ENCODE measurements around the gene ARF1.

DNA sequence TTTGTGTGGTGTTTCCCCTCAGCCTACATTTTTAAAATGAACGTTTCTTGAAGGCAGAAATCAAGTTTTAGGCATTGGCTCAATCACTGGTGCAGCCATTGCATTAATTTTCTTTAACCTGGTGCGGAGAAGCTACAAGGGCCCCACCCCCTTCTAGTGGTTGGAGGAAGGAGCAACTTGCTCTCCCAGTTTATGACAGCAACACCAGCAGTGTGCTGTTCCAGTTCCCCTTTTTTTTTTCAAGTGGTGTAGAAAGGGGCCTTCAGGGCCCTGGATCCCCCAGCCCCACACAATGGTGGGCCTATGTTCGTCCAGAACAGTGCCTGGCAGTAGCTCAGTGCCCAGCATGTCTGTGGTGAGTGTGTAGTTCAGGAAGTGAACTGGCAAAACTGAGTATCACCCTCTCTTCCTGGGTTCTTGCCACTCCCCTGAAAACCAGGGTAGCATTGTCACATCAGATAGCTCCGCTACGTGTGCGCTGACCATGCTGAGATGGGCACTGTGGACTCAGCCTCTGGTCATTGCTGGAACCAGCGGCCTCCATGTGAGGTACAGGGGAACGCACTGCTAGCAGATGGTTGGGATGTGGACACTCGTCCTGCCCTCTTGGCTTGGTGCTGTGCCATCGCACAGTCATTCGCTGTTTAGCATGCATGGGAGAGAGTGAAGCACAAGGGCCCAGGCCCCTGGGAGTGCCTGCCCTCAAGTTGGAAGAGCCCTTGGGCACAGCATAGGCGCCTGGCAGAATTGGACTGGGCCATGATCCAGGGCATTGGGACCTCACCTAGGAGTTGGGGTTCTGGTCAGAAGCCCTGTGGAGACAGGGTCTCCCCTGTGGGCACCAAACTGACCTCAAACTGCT, 7.2 kb downstream of the ARF1 start:
- no peak for TF ChIP-seq EZH2 (IDR thresholded peaks at IDR 0.05; ENCODE audit: borderline replicate concordance, insufficient read depth, low read depth, low read length, poor library complexity, severe bottlenecking)
- TF ChIP-seq, protein P1, sequence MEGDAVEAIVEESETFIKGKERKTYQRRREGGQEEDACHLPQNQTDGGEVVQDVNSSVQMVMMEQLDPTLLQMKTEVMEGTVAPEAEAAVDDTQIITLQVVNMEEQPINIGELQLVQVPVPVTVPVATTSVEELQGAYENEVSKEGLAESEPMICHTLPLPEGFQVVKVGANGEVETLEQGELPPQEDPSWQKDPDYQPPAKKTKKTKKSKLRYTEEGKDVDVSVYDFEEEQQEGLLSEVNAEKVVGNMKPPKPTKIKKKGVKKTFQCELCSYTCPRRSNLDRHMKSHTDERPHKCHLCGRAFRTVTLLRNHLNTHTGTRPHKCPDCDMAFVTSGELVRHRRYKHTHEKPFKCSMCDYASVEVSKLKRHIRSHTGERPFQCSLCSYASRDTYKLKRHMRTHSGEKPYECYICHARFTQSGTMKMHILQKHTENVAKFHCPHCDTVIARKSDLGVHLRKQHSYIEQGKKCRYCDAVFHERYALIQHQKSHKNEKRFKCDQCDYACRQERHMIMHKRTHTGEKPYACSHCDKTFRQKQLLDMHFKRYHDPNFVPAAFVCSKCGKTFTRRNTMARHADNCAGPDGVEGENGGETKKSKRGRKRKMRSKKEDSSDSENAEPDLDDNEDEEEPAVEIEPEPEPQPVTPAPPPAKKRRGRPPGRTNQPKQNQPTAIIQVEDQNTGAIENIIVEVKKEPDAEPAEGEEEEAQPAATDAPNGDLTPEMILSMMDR (IDR thresholded peaks at IDR 0.05) = no peak

Measured in B cell (primary cell).